GM18909 (cell line): Measurements from ENCODE around the gene CTSZ.
"Not testable (repeated sequence)": the region's sequence is repeated elsewhere in the genome, so short reads cannot be mapped to it uniquely, and the experiment has no call there.

Experiments
- ATAC-seq: cut with Tn5 transposase; IDR thresholded peaks from one replicate; pipeline ENCODE4 v1.9.1; 2021; ENCODE audit warnings: mild to moderate bottlenecking; ENCODE audit not compliant: unreplicated experiment, poor library complexity

CTSZ gene

GRCh38 chr20:58984691-58985090 lies 22.4 kb downstream of the CTSZ start:
- ATAC-seq = no peak

- ATAC-seq = not testable (repeated sequence)
Measured at GRCh38 chr20:58983115-58983468, 24.0 kb downstream of the CTSZ start.

- ATAC-seq = no peak
Measured at GRCh38 chr20:58982406-58983114, 24.5 kb downstream of the CTSZ start.

GRCh38 chr20:58981628-58982364 lies 25.3 kb downstream of the CTSZ start:
- ATAC-seq = peak; percentile 12

GRCh38 chr20:58980711-58981627 lies 26.1 kb downstream of the CTSZ start, which contains the start of gene NELFCD:
Gene NELFCD (plus strand): TSS chr20:58981256. CDS start chr20:58981310, 54 bp downstream.
- ATAC-seq = peak; percentile 80

- ATAC-seq = no peak
Measured at GRCh38 chr20:58978351-58979190, 28.5 kb downstream of the CTSZ start.

- no peak for ATAC-seq
Measured at GRCh38 chr20:58976061-58976730, 30.9 kb downstream of the CTSZ start.

- no peak for ATAC-seq
Measured at GRCh38 chr20:58975353-58975752, 31.7 kb downstream of the CTSZ start.

- no peak for ATAC-seq
Measured at GRCh38 chr20:58973866-58974265, 33.2 kb downstream of the CTSZ start.

GRCh38 chr20:58973179-58973578 lies 33.9 kb downstream of the CTSZ start:
- no peak for ATAC-seq

- no peak for ATAC-seq
Measured at GRCh38 chr20:58971429-58971828, 35.6 kb downstream of the CTSZ start.

- no peak for ATAC-seq
Measured at GRCh38 chr20:58970146-58970545, 36.9 kb downstream of the CTSZ start.

- no peak for ATAC-seq
Measured at GRCh38 chr20:58969439-58969838, 37.6 kb downstream of the CTSZ start.

- no peak for ATAC-seq
Measured at GRCh38 chr20:58967652-58968429, 39.2 kb downstream of the CTSZ start.

GRCh38 chr20:58965270-58966064 lies 41.6 kb downstream of the CTSZ start:
- no peak for ATAC-seq

- not testable (repeated sequence) for ATAC-seq
Measured at GRCh38 chr20:58963922-58964321, 43.1 kb downstream of the CTSZ start.

GRCh38 chr20:58963060-58963584 lies 43.9 kb downstream of the CTSZ start:
- no peak for ATAC-seq

- no peak for ATAC-seq
Measured at GRCh38 chr20:58959652-58960051, 47.4 kb downstream of the CTSZ start.
